ENCODE measurements around the gene VAC14.

DNA sequence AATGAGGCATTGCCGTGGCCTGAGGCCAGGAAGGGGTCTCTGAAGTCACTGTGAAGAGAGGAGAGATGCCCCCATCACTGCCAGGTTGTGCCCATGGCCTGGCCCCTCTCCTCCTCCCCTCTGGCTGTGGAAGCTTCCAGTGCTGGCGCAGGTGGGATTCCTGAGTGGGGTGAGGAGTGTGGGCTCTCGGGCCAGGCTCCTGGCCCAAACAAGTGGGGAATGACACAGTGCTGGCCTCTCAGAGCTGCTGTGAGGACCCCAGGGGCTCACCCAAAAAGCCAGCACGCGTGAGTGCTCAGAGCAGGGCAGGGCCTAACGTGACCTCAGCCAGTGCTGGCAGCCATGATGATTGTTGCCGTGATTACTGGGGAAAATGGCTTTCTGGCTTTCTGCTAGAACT, 61.6 kb downstream of the VAC14 start:
- TF ChIP-seq, protein P1, sequence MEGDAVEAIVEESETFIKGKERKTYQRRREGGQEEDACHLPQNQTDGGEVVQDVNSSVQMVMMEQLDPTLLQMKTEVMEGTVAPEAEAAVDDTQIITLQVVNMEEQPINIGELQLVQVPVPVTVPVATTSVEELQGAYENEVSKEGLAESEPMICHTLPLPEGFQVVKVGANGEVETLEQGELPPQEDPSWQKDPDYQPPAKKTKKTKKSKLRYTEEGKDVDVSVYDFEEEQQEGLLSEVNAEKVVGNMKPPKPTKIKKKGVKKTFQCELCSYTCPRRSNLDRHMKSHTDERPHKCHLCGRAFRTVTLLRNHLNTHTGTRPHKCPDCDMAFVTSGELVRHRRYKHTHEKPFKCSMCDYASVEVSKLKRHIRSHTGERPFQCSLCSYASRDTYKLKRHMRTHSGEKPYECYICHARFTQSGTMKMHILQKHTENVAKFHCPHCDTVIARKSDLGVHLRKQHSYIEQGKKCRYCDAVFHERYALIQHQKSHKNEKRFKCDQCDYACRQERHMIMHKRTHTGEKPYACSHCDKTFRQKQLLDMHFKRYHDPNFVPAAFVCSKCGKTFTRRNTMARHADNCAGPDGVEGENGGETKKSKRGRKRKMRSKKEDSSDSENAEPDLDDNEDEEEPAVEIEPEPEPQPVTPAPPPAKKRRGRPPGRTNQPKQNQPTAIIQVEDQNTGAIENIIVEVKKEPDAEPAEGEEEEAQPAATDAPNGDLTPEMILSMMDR (conservative IDR thresholded peaks at IDR 0.05 in 1 of 2, IDR thresholded peaks at IDR 0.05 in 1 of 2; ENCODE audit: extremely low read depth in 1 of 2, insufficient read depth in 1 of 2, low read depth in 1 of 2, low read length in 2 of 2): no peak
- no peak for TF ChIP-seq EZH2 (IDR thresholded peaks at IDR 0.05; ENCODE audit: borderline replicate concordance, low read length)
